Measurements from ENCODE around the gene SALL1. TPM values are rescaled to one million over a fixed set of nuclear protein-coding genes. Genes with fewer than 3 reads are reported as not detected.

SALL1 gene
- total RNA-seq = not detected
- total RNA-seq = 0 reads per million in 2 donors

DNA sequence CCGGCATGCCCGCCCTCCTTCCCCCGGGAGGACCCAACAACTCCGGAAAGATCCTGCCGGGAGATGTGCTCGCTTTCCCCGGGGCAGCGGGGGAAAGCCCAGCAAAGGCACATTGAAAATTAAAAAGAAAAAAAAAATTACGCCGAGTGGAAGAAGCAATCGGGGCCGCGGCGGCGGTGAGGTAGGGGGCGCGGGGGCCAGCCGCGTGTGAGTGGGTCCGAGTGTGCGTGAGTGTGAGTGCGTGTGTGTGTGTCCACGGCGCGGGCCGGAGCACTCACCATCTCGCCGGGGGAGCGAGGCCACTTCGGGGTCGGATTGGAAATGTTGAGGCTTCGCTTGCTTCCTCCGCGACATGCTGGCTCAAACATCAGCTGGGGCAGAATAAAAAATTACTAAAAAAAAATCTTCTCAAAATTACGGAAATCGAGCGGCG lies at the start of gene SALL1:
Gene SALL1, minus strand, starts transcription at position 383 of the 433 bp plus-strand sequence. Its CDS starts 29 bp downstream, at position 354.
- DNase-seq = no peak

GRCh38 chr16:51200793-51201192 lies 49.7 kb upstream of the SALL1 start:
- no peaks in the 10 kb centered on the region for H3K4me1 Mint-ChIP-seq
- DNase-seq (no peak), ATAC-seq (no peak)
- no peaks in the 10 kb centered on the region for H3K9me3 ChIP-seq (ENCODE audit: control insufficient read depth, low read length, poor library complexity, severe bottlenecking)
- H3K36me3 Mint-ChIP-seq (ENCODE audit: low read depth) = no peaks in the 10 kb centered on the region
- no peak overlapping the region for H3K4me3 Mint-ChIP-seq
- no peaks in the 10 kb centered on the region for H3K27me3 Mint-ChIP-seq
- H3K27ac Mint-ChIP-seq = no peak overlapping the region

More for the DNA sequence above, at the start of gene SALL1:
- no peak for ATAC-seq
- Mint-ChIP-seq H3K27ac (no peak within 1 kb of the TSS), H3K27me3 (peaks cover 62% of the 10 kb centered on the region), H3K4me1 (peaks cover 5% of the 10 kb centered on the region), H3K36me3 (ENCODE audit: low read depth) (peaks cover 7% of the 10 kb centered on the region), H3K4me3 (peak within 1 kb of the TSS; percentile 25)
- no peaks in the 10 kb centered on the region for H3K9me3 ChIP-seq (ENCODE audit: control insufficient read depth, low read length, poor library complexity, severe bottlenecking)

DNA sequence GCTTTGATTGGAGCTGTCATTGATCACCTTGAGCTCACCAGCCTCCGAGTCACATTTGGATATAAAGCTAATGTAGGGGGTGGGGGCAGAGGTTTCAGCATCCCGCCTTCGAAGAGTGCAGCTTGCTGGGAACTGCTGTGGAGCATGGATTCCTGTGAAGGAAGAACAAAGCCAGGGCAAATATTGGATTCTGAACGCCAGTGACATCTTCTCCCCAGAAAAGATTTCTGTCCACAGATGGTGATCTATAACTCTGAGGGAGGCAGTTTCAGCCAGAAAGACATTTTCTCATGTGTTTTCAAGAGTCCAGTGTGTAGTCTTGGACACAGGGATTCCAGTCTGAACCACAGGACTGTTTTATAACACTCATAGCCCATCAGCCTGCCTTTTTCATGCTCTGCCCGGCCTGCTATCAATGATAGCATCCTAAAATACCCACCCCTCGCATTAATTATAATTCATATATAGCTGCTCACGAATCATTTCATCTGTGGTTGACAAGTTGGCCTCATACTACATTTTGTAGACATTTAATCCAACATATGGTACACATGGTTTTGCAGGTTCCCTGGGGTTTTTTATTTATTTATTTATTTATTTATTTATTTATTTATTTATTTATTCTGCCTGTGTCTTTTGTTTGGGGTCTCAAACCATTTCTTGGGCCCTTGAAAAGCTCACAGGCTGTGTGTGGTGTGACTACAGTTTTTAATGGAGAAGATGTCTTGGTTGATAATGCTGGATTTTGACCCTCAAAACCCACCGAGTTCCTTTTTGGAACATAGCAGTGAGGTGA lies 47.1 kb upstream of the SALL1 start:
- H3K9me3 ChIP-seq (ENCODE audit: control insufficient read depth, low read length, poor library complexity, severe bottlenecking) = no peaks in the 10 kb centered on the region
- Mint-ChIP-seq H3K36me3 (ENCODE audit: low read depth) (no peaks in the 10 kb centered on the region), H3K4me3 (no peak overlapping the region), H3K27me3 (no peaks in the 10 kb centered on the region), H3K4me1 (no peaks in the 10 kb centered on the region), H3K27ac (no peak overlapping the region)
- DNase-seq (no peak), ATAC-seq (no peak)

DNA sequence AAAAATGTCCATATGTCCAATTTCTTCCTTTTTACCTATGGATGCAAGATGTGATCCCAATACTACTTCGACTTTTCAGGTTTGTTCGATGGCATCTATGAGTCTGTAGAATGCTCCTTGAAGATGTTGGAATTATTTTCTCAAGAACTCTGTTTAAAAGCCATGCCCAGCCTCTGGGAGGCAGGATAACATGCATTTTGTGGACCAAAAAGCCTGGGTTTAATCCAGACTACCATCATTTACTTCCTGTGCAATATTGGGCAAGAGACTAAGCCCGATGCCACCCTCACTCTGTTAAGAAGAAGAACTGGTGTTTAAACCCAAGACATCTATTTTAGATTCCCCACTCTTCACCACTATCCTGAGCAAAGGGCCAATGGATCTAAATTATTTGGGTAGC lies 42.8 kb upstream of the SALL1 start:
- no peaks in the 10 kb centered on the region for H3K4me1 Mint-ChIP-seq
- peaks cover 2% of the 10 kb centered on the region for H3K36me3 Mint-ChIP-seq (ENCODE audit: low read depth)
- no peak overlapping the region for H3K27ac Mint-ChIP-seq
- H3K4me3 Mint-ChIP-seq = no peak overlapping the region
- no peak for ATAC-seq
- H3K9me3 ChIP-seq (ENCODE audit: control insufficient read depth, low read length, poor library complexity, severe bottlenecking) = no peaks in the 10 kb centered on the region
- no peaks in the 10 kb centered on the region for H3K27me3 Mint-ChIP-seq
- DNase-seq = no peak

GRCh38 chr16:51184702-51185433 lies 33.8 kb upstream of the SALL1 start:
- ATAC-seq = no peak
- H3K27ac Mint-ChIP-seq = no peak overlapping the region
- no peaks in the 10 kb centered on the region for H3K4me1 Mint-ChIP-seq
- DNase-seq = no peak
- no peaks in the 10 kb centered on the region for H3K36me3 Mint-ChIP-seq (ENCODE audit: low read depth)
- no peaks in the 10 kb centered on the region for H3K27me3 Mint-ChIP-seq
- no peaks in the 10 kb centered on the region for H3K9me3 ChIP-seq (ENCODE audit: control insufficient read depth, low read length, poor library complexity, severe bottlenecking)
- no peak overlapping the region for H3K4me3 Mint-ChIP-seq

DNA sequence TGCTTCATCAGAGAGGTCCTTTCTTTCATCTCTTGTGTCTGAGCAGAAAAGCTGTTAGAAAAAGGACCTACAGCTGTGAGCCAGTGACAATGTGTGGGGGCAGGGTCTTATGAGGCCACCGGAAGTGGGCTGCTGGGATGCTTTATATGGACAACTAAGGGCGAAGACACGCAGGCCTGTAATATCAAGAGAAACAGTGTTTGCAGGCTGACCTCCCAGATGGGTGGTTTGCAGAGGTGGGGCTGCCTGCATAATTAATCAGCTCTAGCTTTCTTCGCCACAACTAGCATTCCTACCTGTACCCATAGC lies 30.4 kb upstream of the SALL1 start:
- no peaks in the 10 kb centered on the region for H3K9me3 ChIP-seq (ENCODE audit: control insufficient read depth, low read length, poor library complexity, severe bottlenecking)
- ATAC-seq (no peak), DNase-seq (no peak)
- no peaks in the 10 kb centered on the region for H3K36me3 Mint-ChIP-seq (ENCODE audit: low read depth)
- H3K4me1 Mint-ChIP-seq = no peaks in the 10 kb centered on the region
- H3K27me3 Mint-ChIP-seq = no peaks in the 10 kb centered on the region
- H3K4me3 Mint-ChIP-seq = no peak overlapping the region
- H3K27ac Mint-ChIP-seq = no peak overlapping the region

DNA sequence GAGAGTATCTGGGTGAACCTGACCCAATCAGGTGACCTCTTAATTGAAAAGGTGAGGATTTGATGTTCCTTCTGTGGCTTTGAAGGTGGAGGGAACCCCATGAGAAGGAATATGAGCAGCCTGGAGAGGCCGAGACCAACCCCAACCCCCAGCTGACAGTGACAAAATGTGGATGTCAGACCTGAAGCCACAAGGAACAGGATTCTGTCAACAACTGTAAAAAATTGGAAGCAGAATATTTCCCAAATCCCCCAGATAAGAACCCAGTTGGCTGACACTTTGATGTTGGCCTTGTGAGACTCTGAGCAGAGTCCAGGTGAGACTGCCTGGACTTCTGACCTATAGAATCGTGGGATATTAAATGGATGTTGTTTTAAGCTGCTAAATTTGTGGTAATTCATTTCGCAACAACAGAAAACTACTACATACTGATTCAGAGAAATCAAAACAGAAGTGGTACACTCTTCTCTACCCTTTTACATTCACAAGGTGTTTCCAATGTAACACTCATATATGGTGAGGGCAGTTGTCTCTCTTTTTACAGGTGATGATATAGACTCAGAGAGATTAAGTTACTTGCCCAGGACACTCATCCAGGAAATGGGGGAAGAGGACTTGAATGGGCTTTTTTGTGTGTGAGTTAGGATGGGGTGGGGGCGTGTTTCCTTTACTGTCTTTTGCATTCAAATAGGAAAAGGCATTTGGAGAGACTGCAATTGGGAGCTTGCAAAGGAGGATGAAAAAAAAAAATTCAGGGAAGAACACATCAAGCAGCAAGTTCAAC lies 29.8 kb upstream of the SALL1 start:
- H3K36me3 Mint-ChIP-seq (ENCODE audit: low read depth) = no peaks in the 10 kb centered on the region
- no peaks in the 10 kb centered on the region for H3K9me3 ChIP-seq (ENCODE audit: control insufficient read depth, low read length, poor library complexity, severe bottlenecking)
- H3K4me3 Mint-ChIP-seq = no peak overlapping the region
- H3K4me1 Mint-ChIP-seq = no peaks in the 10 kb centered on the region
- ATAC-seq (no peak), DNase-seq (no peak)
- no peak overlapping the region for H3K27ac Mint-ChIP-seq
- H3K27me3 Mint-ChIP-seq = no peaks in the 10 kb centered on the region

DNA sequence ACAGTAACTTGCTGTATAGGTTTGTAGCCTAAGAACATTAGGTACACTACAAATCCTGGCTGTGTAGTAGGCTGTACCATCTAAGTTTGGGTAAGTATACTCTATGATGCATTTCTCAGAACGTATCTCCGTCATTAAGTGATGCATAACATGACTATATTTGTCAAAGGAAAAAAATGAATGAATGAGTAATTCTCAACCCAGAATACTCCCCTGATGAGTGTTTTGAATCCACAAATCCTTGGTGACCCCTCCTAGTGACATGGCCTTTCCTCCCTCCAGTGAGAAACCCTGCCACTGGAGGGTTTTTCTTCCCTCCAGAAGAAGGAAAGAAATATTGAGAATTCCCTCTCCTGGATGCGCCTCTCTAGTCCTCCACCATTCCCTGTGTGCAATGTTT lies 24.0 kb upstream of the SALL1 start:
- Mint-ChIP-seq H3K4me3 (no peak overlapping the region), H3K4me1 (no peaks in the 10 kb centered on the region), H3K27ac (no peak overlapping the region), H3K27me3 (no peaks in the 10 kb centered on the region), H3K36me3 (ENCODE audit: low read depth) (no peaks in the 10 kb centered on the region)
- no peaks in the 10 kb centered on the region for H3K9me3 ChIP-seq (ENCODE audit: control insufficient read depth, low read length, poor library complexity, severe bottlenecking)
- ATAC-seq = no peak
- no peak for DNase-seq

GRCh38 chr16:51172368-51172767 lies 21.3 kb upstream of the SALL1 start:
- no peaks in the 10 kb centered on the region for H3K27me3 Mint-ChIP-seq
- DNase-seq (no peak), ATAC-seq (no peak)
- H3K4me3 Mint-ChIP-seq = no peak overlapping the region
- no peaks in the 10 kb centered on the region for H3K9me3 ChIP-seq (ENCODE audit: control insufficient read depth, low read length, poor library complexity, severe bottlenecking)
- no peak overlapping the region for H3K27ac Mint-ChIP-seq
- H3K4me1 Mint-ChIP-seq = no peaks in the 10 kb centered on the region
- H3K36me3 Mint-ChIP-seq (ENCODE audit: low read depth) = no peaks in the 10 kb centered on the region

DNA sequence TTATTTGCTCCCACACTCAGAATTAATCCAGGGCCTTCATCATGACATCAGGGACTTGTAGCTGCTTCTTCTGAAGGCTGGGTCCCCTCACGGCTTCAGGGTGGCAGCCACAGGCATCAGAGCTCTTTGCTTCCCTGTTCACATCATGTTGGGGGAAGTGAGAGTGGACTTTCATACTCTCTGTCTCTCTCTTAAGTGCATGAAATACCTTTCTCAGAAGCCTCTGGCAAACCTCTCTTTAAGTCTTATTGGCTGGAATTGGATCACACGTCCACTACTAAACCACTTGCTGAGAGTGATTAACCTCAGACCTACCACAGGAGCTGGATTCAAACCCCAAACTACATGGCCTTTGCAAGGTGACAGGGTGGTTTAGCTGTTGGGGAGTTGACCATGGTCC lies 17.7 kb upstream of the SALL1 start:
- no peaks in the 10 kb centered on the region for H3K4me1 Mint-ChIP-seq
- ATAC-seq (no peak), DNase-seq (no peak)
- no peaks in the 10 kb centered on the region for H3K27me3 Mint-ChIP-seq
- no peak overlapping the region for H3K4me3 Mint-ChIP-seq
- no peak overlapping the region for H3K27ac Mint-ChIP-seq
- H3K36me3 Mint-ChIP-seq (ENCODE audit: low read depth) = no peaks in the 10 kb centered on the region
- H3K9me3 ChIP-seq (ENCODE audit: control insufficient read depth, low read length, poor library complexity, severe bottlenecking) = no peaks in the 10 kb centered on the region

- Mint-ChIP-seq H3K36me3 (ENCODE audit: low read depth) (no peaks in the 10 kb centered on the region), H3K27ac (no peak overlapping the region), H3K27me3 (no peaks in the 10 kb centered on the region), H3K4me1 (no peaks in the 10 kb centered on the region), H3K4me3 (no peak overlapping the region)
- no peaks in the 10 kb centered on the region for H3K9me3 ChIP-seq (ENCODE audit: control insufficient read depth, low read length, poor library complexity, severe bottlenecking)
- DNase-seq = no peak
- ATAC-seq = no peak
These were observed 16.3 kb upstream of the SALL1 start for GRCh38 chr16:51167170-51167895.

DNA sequence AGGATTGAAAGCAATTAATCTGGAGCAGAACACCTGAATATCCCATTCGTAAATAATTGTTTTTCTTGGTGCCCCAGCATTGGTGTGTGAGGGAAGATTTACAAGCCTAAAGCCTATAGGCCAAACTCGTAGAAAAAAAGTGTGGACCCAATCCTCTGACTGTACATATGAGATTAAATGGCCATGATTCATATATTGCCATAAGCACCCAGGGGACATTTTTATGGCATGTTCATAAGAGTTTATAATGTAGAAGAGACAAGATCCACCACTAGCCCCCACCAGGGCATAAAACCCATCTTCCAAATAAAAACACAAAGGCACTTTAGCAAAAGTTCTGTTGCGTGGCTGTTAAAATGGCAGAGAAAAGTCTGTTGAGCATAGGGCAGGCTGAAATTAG lies 15.5 kb upstream of the SALL1 start:
- ATAC-seq (no peak), DNase-seq (no peak)
- Mint-ChIP-seq H3K36me3 (ENCODE audit: low read depth) (no peaks in the 10 kb centered on the region), H3K27me3 (peaks cover 4% of the 10 kb centered on the region), H3K27ac (no peak overlapping the region), H3K4me3 (no peak overlapping the region), H3K4me1 (no peaks in the 10 kb centered on the region)
- H3K9me3 ChIP-seq (ENCODE audit: control insufficient read depth, low read length, poor library complexity, severe bottlenecking) = no peaks in the 10 kb centered on the region

- H3K4me3 Mint-ChIP-seq = no peak overlapping the region
- no peaks in the 10 kb centered on the region for H3K4me1 Mint-ChIP-seq
- no peak overlapping the region for H3K27ac Mint-ChIP-seq
- DNase-seq (no peak), ATAC-seq (no peak)
- no peaks in the 10 kb centered on the region for H3K9me3 ChIP-seq (ENCODE audit: control insufficient read depth, low read length, poor library complexity, severe bottlenecking)
- peaks cover 9% of the 10 kb centered on the region for H3K27me3 Mint-ChIP-seq
- H3K36me3 Mint-ChIP-seq (ENCODE audit: low read depth) = no peaks in the 10 kb centered on the region
These were observed 15.0 kb upstream of the SALL1 start for GRCh38 chr16:51166091-51166490.

Measured in T-helper 17 cell (primary cell).